Fibroblast of villous mesenchyme (primary cell): ENCODE data around the gene TMEM131L. TPM values are rescaled to one million over a fixed set of nuclear protein-coding genes. Genes with fewer than 3 reads are reported as not detected.
"Not testable (repeated sequence)": the region's sequence is repeated elsewhere in the genome, so short reads cannot be mapped to it uniquely, and the experiment has no call there.

Experiments used
- DNase-seq: peaks from one replicate; pipeline ENCODE4 v3.0.0-alpha.2; 2010; ENCODE audit warnings: low read depth
- H3K4me3 ChIP-seq: 2 replicates; pipeline ENCODE4 v1.5.1; 2011; ENCODE audit warnings: low read depth, mild to moderate bottlenecking, low read length
- total RNA-seq: library from RNA; depleted of rRNA; stranded (reverse); fragments of >200 nt; gene quantifications from 2 replicates; pipeline ENCODE4 v1.2.3, GENCODE V29; 2012
- TF ChIP-seq, protein P1 (sequence below): IDR thresholded peaks from 2 replicates; pipeline ENCODE4 v1.5.1; 2012; ENCODE audit warnings: low read depth, mild to moderate bottlenecking, low read length; ENCODE audit not compliant: insufficient read depth

The TMEM131L gene
- total RNA-seq, 1 donor, result 4.7 TPM

DNA sequence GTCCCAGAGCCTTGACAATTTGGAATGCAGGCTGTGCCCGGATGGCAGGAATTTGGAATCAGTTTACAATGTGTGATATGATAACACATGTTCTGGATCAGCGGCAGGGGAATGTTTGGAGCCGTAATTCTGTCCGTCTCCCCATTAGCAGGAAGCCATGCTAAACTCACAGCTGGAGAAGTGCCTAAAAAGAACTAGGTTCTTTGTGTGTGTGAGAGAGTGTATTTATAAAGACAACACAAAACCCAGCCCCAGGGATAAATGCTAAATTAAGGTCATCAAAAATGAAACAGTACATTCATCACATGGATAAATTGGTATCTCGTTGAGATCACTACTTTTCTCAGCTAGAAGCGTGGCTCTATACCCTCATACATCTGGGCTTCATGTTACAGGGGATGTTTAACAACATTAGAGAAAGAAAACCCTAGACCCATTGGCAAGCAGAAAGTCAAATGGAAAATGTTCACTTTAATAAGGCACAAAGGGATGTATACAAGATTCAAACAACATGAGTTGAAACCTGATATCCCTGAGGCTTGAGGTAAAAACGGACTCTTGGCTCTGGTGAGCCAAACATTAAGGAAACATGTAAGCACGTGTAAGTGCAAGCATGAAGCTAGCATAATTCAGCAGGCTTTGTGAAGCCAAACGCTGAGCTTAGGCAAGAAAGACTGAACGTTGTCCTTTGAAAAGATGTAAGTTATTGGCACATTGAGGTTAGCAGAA is 18.0 kb upstream of the TMEM131L start:
- DNase-seq, result peak; percentile 72
- H3K4me3 ChIP-seq, result peak overlapping the region; percentile 35
- TF ChIP-seq, protein P1, sequence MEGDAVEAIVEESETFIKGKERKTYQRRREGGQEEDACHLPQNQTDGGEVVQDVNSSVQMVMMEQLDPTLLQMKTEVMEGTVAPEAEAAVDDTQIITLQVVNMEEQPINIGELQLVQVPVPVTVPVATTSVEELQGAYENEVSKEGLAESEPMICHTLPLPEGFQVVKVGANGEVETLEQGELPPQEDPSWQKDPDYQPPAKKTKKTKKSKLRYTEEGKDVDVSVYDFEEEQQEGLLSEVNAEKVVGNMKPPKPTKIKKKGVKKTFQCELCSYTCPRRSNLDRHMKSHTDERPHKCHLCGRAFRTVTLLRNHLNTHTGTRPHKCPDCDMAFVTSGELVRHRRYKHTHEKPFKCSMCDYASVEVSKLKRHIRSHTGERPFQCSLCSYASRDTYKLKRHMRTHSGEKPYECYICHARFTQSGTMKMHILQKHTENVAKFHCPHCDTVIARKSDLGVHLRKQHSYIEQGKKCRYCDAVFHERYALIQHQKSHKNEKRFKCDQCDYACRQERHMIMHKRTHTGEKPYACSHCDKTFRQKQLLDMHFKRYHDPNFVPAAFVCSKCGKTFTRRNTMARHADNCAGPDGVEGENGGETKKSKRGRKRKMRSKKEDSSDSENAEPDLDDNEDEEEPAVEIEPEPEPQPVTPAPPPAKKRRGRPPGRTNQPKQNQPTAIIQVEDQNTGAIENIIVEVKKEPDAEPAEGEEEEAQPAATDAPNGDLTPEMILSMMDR, result no peak

DNA sequence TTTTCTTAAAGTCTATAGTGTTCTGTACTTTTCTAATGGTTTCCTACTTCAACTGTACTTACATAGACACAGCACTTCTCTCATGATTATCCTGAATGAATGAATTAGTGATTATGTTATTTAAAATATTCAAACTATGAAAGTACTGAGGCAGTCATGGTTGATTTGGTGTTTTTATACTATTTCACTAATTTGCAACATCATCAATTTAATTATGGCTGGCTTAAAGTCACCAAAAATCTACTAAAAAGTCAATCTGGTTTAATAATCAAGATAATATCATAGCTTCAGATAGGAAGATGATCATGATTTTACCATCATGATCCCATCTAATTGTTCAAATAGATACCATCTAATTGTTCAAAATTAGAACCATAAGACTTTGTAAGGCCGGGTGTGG is 16.8 kb upstream of the TMEM131L start:
- no peak for DNase-seq
- H3K4me3 ChIP-seq, result no peak overlapping the region
- TF ChIP-seq, protein P1, result no peak

DNA sequence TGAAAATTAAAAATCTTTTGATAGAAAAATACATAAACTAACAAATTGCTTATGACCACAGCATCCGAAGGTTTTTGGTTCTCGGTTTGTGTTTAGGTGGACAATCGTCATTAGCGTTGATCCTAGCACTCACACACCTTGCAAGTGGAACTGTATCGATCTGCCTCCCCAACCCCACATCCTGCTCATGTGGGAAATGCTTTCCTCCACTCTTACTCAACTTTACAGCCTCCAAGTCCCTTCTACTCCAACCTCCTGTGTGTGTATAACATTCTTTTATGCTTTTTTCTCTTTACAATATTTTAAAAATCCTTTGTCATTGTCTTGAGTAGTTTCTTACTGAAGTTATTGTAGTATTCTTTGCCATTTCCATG is 15.6 kb upstream of the TMEM131L start:
- DNase-seq, result no peak
- no peak overlapping the region for H3K4me3 ChIP-seq
- TF ChIP-seq, protein P1, result no peak

DNA sequence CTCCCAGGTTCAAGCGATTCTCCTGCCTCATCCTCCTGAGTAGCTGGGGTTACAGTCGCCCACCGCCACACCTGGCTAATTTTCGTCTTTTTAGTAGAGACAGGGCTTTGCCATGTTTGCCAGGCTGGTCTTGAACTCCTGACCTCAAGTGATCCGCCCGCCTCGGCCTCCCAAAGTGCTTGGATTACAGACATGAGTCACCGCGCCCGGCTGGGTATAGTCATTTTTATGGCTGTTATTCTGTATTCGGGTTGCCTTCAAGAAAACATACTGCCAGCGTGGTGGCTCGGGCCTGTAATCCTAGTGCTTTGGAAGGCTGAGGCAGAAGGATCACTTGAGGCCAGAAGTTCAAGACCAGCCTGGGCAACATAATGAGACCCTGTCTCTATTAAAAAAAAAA is 15.0 kb upstream of the TMEM131L start:
- DNase-seq, result peak; percentile 61
- not testable (repeated sequence) for H3K4me3 ChIP-seq

DNA sequence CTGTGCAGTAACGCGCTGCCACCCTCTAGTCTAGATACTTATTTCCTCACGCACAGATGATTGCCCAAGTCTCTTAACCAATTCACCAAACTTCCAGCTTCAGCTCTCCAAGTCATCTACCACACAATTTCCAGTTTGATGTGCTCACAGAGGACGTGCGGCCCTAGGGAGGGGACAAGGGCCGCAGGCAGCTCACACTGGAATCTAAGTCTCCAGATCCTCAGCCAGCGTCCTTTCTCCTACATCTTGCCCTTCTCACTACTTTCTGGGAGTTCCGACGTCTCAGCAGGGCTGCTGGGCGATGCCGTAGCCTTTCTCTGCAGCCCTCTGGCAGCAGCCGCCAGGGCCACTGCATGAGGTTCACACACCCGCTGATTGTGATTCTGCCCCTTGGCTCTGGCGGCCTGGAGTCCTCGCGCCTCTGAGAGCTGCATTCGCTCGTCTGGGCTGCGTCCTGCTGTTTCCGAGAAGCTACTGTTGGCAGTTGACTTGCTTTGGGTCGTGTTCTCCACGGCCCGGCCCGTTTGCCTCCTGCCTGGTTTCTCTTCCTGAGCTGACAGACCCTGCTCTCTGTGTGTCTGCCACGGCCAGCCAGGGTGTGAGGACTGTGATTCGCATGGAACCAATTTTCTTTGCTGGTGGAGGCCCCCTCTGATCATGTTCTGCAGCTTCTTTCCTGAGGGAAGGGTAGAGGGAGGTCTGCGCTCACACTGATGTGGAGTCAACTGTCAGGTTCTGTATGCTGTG is 14.1 kb upstream of the TMEM131L start:
- no peak overlapping the region for H3K4me3 ChIP-seq
- no peak for DNase-seq
- TF ChIP-seq, protein P1, result no peak

DNA sequence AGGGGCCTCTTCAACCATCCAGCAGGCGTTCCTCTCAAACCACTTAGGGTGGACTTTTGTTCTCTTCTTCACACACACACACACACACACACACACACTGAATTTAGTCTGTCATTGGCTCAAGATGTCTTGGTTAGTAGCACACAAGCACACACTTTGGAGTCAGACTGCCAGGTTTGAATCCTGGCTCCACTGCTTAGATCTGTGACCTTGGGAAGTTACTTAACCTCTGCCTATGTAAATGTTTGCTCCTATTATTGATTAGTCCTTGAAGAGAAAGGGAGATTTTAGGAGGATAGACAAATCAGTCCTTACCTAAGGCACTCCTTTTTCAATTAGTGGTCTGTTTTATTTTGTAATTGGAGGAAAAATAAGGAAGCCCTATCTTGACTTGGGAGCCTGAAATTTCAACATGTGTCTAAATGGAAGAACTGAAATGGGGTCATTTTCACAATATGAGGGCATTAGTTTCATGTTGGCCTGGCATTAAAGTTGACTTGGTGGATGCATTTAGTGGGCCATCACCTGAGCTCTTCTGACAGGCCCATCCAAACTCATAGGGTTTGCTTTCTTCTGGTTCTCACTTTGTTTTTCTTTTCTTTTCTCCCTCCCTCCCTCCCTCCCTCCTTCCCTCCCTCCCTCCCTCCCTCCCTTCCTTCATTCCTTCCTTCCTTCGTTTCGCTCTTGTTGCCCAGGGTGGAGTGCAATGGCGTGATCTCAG is 13.3 kb upstream of the TMEM131L start:
- TF ChIP-seq, protein P1, result no peak
- no peak for DNase-seq
- no peak overlapping the region for H3K4me3 ChIP-seq

DNA sequence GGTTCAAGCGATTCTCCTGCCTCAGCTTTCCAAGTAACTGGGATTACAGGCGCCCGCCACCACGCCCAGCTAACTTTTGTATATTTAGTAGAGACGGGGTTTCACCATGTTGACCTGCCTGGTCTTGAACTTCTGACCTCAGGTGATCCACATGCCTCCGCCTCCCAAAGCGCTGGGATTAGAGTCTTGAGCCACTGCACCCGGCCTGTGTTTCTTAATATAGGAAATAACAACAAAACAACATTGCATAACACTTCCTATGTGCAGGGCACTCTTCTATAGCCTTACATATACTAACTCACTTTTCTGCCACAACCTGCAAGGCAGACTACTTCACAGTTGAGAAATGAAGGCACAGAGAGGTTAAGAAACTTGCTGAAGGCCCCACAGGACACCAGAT is 12.8 kb upstream of the TMEM131L start:
- TF ChIP-seq, protein P1, result no peak
- no peak overlapping the region for H3K4me3 ChIP-seq
- DNase-seq, result no peak
